Neuron (in vitro differentiated cells): Measurements from ENCODE around the gene PPEF1.
"Not testable (repeated sequence)": the region's sequence is repeated elsewhere in the genome, so short reads cannot be mapped to it uniquely, and the experiment has no call there.

Experiments used
- H2AFZ ChIP-seq: one replicate; pipeline ENCODE4 v1.6.1; 2013; ENCODE audit warnings: low read depth, mild to moderate bottlenecking, inconsistent platforms, low read length, moderate library complexity
- H3K27me3 ChIP-seq: one replicate; pipeline ENCODE4 v1.6.1; 2013; ENCODE audit warnings: low read length; ENCODE audit not compliant: insufficient read depth
- H3K36me3 ChIP-seq: one replicate; pipeline ENCODE4 v1.6.1; 2013; ENCODE audit warnings: low read length; ENCODE audit not compliant: insufficient read depth
- H3K4me1 ChIP-seq: one replicate; pipeline ENCODE4 v1.6.1; 2013; ENCODE audit warnings: low read length; ENCODE audit not compliant: insufficient read depth
- H3K4me3 ChIP-seq: 2 replicates; pipeline ENCODE4 v1.5.1; 2013; ENCODE audit warnings: mild to moderate bottlenecking, low read length, moderate library complexity
- H3K9me3 ChIP-seq: one replicate; pipeline ENCODE4 v1.6.1; 2013; ENCODE audit warnings: low read length

Gene PPEF1

DNA sequence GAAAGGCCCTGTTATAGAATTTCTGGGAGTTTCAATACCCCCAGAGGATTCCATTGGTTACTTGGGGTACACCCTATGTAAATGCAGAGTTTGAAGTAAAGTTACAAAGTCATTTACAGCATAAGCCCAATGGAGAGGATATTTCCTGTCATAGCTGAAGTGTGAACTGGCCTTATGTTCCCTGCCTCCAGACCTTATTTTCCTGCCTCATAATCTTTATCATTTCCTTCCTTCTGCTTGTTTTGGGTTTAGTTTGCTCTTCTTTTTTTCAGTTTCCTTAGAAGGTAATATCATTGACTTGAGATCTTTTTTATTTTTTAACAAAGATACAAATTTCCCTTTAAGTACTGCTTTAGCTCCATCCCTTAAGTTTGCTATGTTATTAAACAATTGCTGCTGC is 85.4 kb downstream of the PPEF1 start:
- H3K4me3 ChIP-seq = no peak overlapping the region
- H3K27me3 ChIP-seq = no peaks in the 10 kb centered on the region
- H2AFZ ChIP-seq = peak overlapping the region; percentile 26
- no peaks in the 10 kb centered on the region for H3K4me1 ChIP-seq
- no peaks in the 10 kb centered on the region for H3K9me3 ChIP-seq
- H3K36me3 ChIP-seq = no peaks in the 10 kb centered on the region

DNA sequence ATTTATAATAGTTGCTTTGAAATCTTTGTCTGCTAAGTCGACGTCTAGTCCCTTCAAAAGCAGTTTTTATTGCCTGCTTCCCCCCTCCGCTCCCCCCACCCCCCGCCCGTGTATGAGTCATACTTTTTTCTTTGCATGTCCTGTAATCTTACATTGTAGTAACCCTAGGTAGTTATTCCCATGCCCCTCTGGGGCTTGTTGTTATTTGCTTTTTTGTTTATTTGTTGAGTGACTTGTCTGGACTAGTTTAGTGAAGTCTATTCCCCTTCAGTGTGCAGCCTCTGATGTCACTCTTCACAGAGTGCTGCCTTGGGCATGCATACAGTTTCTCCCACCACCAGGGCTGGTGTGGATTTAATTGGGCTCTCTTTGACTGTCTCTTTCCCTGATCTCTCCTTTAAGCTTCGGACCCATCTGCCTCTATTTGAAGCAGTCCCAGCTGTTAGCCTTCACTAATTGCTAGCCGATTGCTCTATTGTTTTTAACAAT is 86.2 kb downstream of the PPEF1 start:
- H2AFZ ChIP-seq = no peak overlapping the region
- no peaks in the 10 kb centered on the region for H3K9me3 ChIP-seq
- H3K4me3 ChIP-seq = no peak overlapping the region
- no peaks in the 10 kb centered on the region for H3K36me3 ChIP-seq
- no peaks in the 10 kb centered on the region for H3K27me3 ChIP-seq
- H3K4me1 ChIP-seq = no peaks in the 10 kb centered on the region

DNA sequence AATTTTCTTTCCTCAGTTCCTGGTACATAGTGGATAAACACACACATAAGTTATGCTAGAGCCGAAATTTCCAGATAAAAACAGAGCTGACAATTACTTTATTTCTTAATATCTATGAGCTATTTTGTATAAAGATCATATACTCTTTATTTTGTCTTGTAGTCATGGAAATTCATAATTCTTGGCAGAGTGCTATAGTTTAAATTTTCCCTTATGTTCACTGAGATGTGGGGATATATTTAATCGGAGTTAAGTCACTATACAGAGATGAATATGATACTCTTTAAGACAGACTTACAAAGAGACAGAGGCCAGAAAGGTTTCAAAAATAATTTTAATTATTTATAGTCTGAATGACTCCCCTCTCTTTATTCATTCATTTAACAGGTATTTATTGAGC is 89.7 kb downstream of the PPEF1 start:
- no peaks in the 10 kb centered on the region for H3K36me3 ChIP-seq
- no peaks in the 10 kb centered on the region for H3K9me3 ChIP-seq
- H2AFZ ChIP-seq = no peak overlapping the region
- H3K27me3 ChIP-seq = no peaks in the 10 kb centered on the region
- H3K4me1 ChIP-seq = peaks cover 2% of the 10 kb centered on the region
- no peak overlapping the region for H3K4me3 ChIP-seq

DNA sequence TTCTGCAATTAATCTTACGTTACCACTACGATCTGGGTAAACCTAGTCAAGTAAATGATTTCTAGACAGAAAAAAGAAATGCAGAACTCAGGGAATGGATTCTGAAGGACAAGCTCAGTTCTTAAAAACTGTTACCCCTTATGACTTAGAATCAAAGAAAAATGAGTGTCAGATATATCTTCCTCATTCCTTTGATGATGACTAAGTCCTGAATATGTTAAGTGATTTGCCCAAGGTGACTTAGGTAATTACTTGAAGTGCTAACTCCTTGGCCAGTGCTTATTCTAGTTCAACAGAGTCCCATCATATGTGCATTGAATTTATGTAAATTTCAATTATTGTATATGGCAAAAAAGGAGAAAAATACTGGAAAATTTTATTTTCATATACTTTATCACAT is 92.5 kb downstream of the PPEF1 start:
- Histone ChIP-seq H3K9me3 (no peaks in the 10 kb centered on the region), H3K4me1 (peaks cover 2% of the 10 kb centered on the region), H3K36me3 (no peaks in the 10 kb centered on the region), H3K27me3 (no peaks in the 10 kb centered on the region), H3K4me3 (no peak overlapping the region), H2AFZ (no peak overlapping the region)

DNA sequence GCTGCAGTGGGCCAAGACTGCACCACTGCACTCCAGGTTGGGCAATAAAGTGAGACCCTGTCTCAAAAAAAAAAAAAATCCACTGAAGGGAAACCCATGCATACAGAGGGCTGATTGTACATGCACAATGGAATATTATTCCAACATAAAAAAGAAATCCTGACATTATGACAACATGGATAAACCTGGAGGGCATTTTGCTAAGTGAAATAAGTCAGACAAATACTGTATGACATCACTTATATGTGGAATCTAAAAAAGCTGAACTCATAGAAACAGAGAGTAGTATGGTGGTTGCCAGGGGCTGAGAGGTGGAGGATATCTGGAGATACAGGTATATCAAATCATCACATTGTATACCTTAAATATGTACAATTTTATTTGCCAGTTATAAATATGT is 102.2 kb downstream of the PPEF1 start:
- Histone ChIP-seq H2AFZ (no peak overlapping the region), H3K36me3 (no peaks in the 10 kb centered on the region), H3K9me3 (no peaks in the 10 kb centered on the region), H3K4me1 (no peaks in the 10 kb centered on the region), H3K27me3 (no peaks in the 10 kb centered on the region), H3K4me3 (no peak overlapping the region)

DNA sequence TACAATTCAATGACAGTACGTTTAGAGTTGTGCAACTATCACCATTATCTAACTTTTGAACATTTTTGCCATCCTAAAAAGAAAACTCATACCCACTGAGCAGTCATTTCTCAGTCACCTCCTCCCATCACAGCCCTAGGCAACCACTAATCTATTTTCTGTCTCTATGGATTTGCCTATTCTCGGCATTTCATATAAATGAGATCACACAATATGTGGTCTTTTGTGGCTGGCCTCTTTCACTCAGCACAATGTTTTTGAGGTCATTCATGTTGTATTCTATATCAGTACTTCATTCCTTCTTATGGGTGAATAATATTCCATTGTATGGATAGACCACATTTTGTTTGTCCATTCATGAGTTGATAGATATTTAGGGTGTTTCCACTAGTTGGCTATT is 103.0 kb downstream of the PPEF1 start:
- H3K27me3 ChIP-seq = no peaks in the 10 kb centered on the region

DNA sequence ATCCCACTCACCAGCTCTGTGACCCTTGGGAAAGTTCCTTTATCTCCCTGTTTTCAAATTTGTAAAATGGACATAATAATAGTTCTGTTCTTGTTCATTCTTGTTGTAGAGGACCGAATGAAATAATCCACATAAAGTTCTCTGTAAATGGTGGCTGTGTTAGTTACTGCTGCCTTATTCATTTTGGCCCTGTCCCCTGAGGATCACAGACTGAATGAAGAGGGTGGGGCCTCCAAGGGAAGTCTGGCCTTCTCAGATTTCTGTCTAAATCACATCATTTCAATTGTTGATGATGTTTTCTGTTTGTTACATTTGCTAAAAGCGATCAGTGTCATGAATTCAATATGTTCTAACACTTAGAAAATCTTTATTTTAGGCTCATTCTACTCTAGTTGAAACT is 117.9 kb downstream of the PPEF1 start:
- no peaks in the 10 kb centered on the region for H3K36me3 ChIP-seq
- no peaks in the 10 kb centered on the region for H3K27me3 ChIP-seq
- no peak overlapping the region for H3K4me3 ChIP-seq
- no peaks in the 10 kb centered on the region for H3K4me1 ChIP-seq
- no peaks in the 10 kb centered on the region for H3K9me3 ChIP-seq
- no peak overlapping the region for H2AFZ ChIP-seq

More for the DNA sequence above, 103.0 kb downstream of the PPEF1 start:
- H3K4me3 ChIP-seq = no peak overlapping the region
- no peaks in the 10 kb centered on the region for H3K9me3 ChIP-seq
- H2AFZ ChIP-seq = no peak overlapping the region
- H3K36me3 ChIP-seq = no peaks in the 10 kb centered on the region
- H3K4me1 ChIP-seq = no peaks in the 10 kb centered on the region

GRCh38 chrX:18828832-18829404 is 121.5 kb downstream of the PPEF1 start:
- Histone ChIP-seq H2AFZ (no peak overlapping the region), H3K9me3 (no peaks in the 10 kb centered on the region), H3K4me1 (no peaks in the 10 kb centered on the region), H3K4me3 (no peak overlapping the region), H3K36me3 (no peaks in the 10 kb centered on the region), H3K27me3 (peaks cover 4% of the 10 kb centered on the region)

DNA sequence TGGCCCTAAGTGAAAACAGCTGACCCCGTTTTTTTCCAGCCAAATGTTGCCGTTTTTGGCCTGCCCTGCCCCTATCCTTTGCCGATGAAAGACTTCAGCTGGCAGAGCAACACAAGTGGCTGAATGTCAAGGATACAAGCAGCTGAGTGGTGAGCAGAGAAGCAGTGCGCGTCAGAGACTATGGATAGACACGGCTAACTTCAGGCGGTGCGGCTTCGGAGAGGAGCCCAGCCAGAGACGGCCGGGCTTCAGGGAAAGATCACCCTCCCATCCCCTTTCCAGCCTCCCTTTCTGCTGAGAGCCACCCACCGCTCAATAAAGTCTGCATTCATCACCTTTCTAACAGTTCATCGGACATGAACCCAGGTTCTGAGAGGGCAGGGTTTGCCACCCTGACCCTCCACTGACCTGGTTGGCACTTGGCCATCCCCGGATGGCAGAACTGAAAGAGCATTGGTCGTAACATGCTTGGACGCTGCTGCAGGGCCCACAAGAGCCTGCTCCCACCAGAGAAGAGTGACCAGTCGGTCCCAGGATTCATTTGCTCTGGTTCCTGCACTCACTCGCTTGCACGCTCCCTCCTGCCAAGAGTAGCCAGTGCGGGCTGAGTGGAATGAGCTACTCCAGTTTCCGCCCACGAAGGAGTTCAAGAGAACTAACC is 125.8 kb downstream of the PPEF1 start:
- Histone ChIP-seq H2AFZ (no peak overlapping the region), H3K27me3 (peaks cover 4% of the 10 kb centered on the region), H3K36me3 (no peaks in the 10 kb centered on the region), H3K9me3 (no peaks in the 10 kb centered on the region), H3K4me3 (no peak overlapping the region), H3K4me1 (no peaks in the 10 kb centered on the region)

- H3K27me3 ChIP-seq, H3K36me3 ChIP-seq, H3K4me1 ChIP-seq, H3K9me3 ChIP-seq, H2AFZ ChIP-seq, H3K4me3 ChIP-seq: not testable (repeated sequence)
Measured at GRCh38 chrX:18847901-18848300, 140.5 kb downstream of the PPEF1 start.

- Histone ChIP-seq H2AFZ (no peak overlapping the region), H3K36me3 (no peaks in the 10 kb centered on the region), H3K9me3 (no peaks in the 10 kb centered on the region), H3K4me3 (no peak overlapping the region), H3K27me3 (no peaks in the 10 kb centered on the region), H3K4me1 (no peaks in the 10 kb centered on the region)
Measured at GRCh38 chrX:18855919-18856644, 148.6 kb downstream of the PPEF1 start.

DNA sequence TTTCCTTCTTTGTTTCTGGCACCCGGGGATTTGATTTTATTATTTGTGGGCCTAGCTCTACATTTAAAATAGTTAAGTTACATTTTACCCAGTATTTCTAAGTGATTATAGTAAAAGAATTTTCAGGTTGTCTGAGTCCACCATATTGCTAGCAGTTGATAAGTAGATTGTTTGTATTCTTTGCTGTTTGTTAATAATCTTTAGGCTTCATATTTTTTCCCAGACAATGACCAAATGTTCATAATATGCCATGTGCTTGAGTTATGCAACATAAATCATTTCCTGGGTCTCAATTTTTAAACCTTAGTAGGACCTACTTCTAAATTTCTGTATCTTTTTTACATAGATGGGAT is 149.2 kb downstream of the PPEF1 start:
- Histone ChIP-seq H3K9me3 (no peaks in the 10 kb centered on the region), H3K36me3 (no peaks in the 10 kb centered on the region), H3K4me3 (no peak overlapping the region), H3K4me1 (no peaks in the 10 kb centered on the region), H2AFZ (no peak overlapping the region), H3K27me3 (no peaks in the 10 kb centered on the region)

DNA sequence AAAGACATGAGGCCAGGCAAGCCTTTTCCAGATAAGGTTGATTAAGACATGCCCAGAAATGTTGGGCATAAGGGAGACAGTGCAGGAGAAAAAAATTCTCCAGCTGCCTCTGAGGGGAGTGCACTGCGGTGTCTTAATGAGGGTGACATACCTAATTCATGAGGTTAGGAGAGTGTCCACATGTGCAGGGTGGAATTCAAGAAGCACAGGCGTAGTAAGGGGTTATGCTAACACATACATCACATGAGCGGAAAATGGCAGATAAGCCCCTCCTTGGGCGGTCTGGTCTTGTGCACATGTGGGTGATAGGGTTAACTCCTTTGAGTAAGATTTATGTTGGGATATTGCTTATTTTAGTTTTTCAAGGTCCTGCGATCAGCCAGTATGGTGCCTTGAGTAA is 154.1 kb downstream of the PPEF1 start:
- Histone ChIP-seq H3K4me1 (no peaks in the 10 kb centered on the region), H3K27me3 (no peaks in the 10 kb centered on the region), H3K9me3 (no peaks in the 10 kb centered on the region), H2AFZ (no peak overlapping the region), H3K36me3 (no peaks in the 10 kb centered on the region), H3K4me3 (no peak overlapping the region)
